LoVo (cell line): ENCODE measurements around the gene CA9.

Source experiments
- DNase-seq: peaks from one replicate; pipeline ENCODE4 v3.0.0-alpha.2; 2016; ENCODE audit warnings: low spot score

The CA9 gene

DNA sequence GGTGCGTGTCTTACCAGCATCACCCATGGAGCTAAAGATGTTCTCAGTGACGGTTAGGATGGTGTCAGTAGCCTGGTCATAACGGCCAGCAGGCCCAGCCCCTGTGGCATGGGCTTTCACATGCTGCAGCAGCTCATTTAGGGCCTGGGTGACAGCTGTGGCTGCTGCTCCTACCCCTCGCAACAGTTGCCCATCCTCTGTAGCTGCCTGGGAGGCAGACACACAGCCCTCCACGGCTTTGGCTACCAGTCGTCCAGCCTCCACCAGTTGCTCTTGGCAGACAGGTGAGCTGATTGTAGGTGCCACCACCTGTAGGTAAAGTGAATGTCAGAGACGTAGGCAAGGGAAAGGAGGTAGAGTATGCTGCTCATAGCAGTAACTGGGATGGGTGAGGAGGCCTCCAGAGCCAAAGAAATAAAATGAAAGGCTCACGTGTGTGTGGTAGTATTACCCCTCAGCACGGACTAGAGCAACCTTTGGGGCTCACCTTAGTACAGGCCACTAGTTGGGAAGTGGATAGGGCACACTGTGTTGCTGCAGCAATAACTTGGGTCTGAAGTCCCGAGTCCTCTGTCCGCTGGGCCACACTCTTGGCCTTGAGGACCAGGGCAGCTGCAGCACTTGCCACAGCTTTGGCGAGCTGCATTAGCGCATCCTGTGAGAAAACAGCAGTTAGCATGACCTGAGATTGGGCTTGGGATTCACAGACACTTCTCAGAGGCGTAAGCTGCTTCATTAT, 43.6 kb downstream of the CA9 start:
- no peak for DNase-seq

- DNase-seq, result no peak
Observed at GRCh38 chr9:35718721-35719511, 45.2 kb downstream of the CA9 start.

DNA sequence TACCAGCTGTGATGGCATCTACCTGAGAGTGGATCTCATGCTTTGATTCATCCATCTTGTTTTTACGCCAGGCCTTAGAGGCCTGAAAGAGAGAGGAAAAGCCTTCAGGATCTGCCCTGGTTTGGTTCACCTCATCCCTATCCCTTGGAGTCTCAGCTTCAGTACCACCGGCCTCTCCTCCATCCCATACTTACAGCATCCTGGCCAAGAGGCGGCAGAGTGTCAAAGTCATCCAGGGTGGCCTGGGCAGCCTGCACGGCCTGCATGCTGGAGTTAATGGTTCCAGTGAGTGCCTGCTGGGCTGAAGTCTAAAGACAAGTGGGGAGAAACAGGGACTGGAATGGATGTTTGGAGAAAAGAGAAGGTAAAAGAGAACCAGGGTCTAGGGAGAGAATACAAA, 45.8 kb downstream of the CA9 start:
- no peak for DNase-seq

GRCh38 chr9:35723426-35723825, 49.7 kb downstream of the CA9 start:
- no peak for DNase-seq

DNA sequence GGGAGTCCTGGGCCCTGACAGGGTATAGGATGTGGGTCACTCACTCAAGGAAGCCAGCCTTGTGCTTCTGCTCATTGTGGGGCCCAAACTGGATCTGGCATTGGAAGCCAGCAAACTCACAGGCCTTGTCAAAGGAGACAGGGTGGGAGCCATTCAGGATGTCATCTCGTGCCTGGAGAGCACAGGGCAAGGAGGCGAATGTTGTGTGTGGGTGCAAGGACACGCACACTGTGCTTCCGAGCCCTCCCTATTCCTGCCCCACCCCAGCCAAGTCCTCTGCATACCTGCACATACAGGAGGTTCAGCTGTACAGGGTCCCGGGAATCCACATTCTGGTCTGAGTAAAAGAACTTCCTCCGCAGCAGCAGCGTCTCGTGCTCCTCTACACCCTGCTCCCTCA, 50.2 kb downstream of the CA9 start:
- DNase-seq, result no peak

DNA sequence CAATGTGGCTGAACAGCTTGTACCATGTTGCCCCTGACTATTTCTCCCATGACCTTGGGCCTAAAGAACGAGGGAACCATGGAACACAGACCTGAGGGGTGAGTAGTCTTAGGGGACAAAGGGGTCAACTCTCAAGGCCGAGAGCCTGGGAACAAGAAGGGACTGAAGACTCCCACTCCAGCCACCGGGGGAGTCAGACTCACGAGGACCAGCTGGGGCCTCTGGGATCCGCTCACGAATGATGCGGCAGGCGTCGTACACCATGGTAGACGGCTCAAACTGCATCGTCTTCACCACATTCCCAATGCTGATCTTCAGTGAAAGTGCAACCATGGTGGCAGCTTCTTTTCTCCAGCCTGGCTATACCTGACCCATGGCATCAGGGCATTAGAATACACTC, 51.6 kb downstream of the CA9 start:
- no peak for DNase-seq

GRCh38 chr9:35726931-35727330, 53.2 kb downstream of the CA9 start:
- no peak for DNase-seq

DNA sequence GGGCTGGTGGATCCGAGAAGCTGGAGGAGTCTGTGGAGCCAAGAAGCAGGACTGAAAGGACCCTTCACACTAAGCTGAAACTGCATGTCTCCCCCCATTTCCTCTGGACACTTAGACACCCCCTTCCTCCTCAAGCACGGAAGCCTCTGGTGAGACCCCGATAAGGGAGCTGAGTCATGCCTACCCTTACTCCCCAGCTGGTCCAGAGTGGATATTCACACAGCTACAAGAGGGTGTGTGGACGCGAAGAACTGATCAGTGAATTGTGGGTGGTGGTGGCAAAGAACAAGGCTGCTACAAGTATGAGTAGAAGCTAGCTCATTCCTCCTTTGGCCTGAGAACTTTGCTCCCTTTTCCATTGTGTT, 53.9 kb downstream of the CA9 start:
- no peak for DNase-seq

DNA sequence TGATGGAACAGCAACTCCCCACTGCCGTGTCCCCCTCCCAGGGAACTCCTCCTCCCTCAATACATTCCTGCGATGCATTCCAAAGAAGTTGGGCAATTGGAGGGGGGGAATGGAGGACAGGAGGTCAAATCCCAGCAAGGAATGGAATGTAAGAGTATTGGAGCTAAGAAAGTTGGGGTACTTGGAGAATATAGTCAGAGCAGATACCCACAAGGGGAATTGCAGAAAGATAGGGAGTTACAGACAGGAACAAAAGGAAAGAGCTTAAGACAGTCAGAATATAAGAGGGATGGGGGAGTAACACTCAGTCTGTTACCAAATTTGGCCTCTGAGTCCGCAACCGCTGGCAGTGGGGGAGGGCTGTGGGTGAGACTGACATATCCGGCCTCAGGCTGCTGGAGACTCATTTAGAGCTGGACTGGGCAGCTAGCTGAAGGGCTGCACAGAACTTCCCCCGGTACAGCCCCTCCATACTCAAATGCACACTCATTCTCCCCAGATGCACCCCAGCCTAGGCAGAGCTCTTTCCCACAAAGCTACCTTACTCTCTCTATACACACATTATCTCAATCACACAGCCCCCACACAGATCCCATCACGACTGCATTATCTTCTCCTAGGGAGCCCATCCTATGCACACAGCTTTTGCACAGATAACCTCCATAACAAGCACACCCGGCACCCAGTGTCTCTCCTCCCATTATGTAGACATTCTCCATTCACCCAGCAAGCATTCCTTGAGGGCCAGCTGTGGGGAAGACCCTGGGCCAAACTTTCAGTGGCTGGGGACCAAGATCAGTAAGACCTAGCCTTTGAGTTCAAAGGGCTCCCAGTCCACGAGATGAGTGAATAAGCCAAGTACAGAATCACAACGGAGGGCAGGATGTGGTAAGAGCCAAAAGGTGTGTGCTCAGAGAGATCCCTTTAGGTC, 54.6 kb downstream of the CA9 start:
- DNase-seq, result no peak

DNA sequence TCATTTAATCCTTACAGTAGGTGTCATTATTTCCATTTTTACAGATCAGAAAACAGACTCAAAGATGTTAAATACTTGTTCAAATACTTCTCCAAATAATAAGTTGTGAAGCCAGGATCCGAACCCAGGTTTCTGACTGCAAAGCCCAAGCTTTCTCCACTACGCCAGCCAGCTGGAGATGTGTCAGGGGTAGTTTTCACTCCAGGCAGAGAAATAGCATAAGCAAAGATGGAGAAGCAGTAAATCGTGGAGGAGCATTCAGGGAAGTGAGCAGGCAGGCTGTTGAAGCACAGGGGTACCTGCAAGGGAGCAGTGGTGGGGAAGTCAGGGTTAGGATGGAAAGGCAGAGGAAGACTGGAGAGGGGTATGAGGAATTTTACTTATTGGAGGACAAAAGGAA, 55.4 kb downstream of the CA9 start:
- no peak for DNase-seq

DNA sequence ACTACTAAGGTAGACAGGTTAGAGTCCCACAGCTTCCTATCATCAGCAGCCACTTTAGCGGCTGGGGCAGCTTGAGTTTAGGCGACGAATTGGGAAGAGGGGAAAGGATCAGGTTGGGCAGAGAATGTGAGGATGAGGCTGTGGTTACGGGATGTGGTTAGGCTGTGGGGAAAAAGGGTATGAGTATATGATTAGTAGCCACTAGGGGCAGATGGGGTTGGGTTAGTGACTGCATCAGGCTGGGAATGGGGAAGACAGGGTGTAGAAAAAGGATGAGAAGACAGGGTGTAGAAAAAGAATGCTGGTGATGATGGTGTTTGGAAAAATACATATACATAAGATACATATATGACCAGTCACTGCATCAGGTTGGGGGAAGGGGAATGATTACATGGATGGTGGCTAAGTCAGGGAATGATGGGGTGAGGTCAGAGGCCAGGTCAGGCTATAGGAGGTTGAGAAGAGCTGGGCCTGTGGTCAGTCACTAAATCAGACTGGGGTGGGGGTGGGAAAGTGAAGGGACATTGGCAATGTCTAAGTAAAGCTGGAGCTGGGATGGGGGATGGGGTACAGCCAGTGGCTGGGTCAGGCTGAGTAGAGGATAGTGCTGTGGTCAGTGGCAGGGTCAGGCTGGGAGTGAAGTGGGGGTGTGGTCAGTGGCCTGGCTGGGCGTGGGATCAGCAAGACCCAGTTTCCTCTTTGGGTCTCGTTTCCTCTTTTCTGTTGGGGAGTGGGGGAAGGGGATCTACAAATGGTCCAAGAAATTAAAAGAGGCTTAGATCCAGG, 56.2 kb downstream of the CA9 start:
- DNase-seq, result peak; percentile 36

GRCh38 chr9:35730486-35730854, 56.7 kb downstream of the CA9 start:
- no peak for DNase-seq
